Ovary (tissue), 9 donors: Measurements from ENCODE around the gene SIL1. TPM values are rescaled to one million over a fixed set of nuclear protein-coding genes. Genes with fewer than 3 reads are reported as not detected.

Experiments used
- DNase-seq, 5 donors: peaks; one replicate each; pipeline ENCODE4 v3.0.0-alpha.2; 2019 to 2020
- H3K27ac ChIP-seq, 2 donors: fragments of 200-600 bp; one replicate each; pipeline versions ENCODE4 v1.5.1 to v1.8.0; 2019 to 2022
- H3K27me3 ChIP-seq: fragments of 200-600 bp; one replicate; pipeline ENCODE4 v1.8.0; 2022
- H3K36me3 ChIP-seq: fragments of 200-600 bp; sonication (generic); one replicate; pipeline ENCODE4 v1.5.1; 2019
- H3K4me1 ChIP-seq: one replicate; pipeline ENCODE4 v1.8.1; 2013; ENCODE audit warnings: mild to moderate bottlenecking, moderate library complexity; ENCODE audit not compliant: insufficient read depth
- H3K4me3 ChIP-seq: fragments of 200-600 bp; sonication (generic); one replicate; pipeline ENCODE4 v1.5.1; 2017
- H3K9me3 ChIP-seq, 2 donors: fragments of 200-600 bp in 1 of 2; sonication (generic) in 1 of 2; one replicate each; pipeline versions ENCODE4 v1.5.1 to v1.8.1; 2013 to 2019; ENCODE audit warnings: mild to moderate bottlenecking in 1 of 2, moderate library complexity in 1 of 2
- CTCF ChIP-seq, 3 donors: fragments of 450-650 bp in 2 of 3; fragments of 200-600 bp in 1 of 3; IDR thresholded peaks; one replicate each; pipeline versions ENCODE4 v1.5.1 to v1.8.0; 2016 to 2022; ENCODE audit warnings: antibody characterized with exemption in 3 of 3, mild to moderate bottlenecking in 1 of 3
- EP300 ChIP-seq: sonication (generic); formaldehyde crosslinking; IDR thresholded peaks from one replicate; pipeline ENCODE4 v1.6.1; 2017; ENCODE audit warnings: antibody characterized with exemption
- POLR2A ChIP-seq: fragments of 450-650 bp; IDR thresholded peaks from one replicate; pipeline ENCODE4 v1.6.1; 2017; ENCODE audit warnings: antibody characterized with exemption, mild to moderate bottlenecking, moderate library complexity
- WGBS, 3 donors: extraction: QIAGEN DNeasy Blood & Tissue Kit in 1 of 3; methylation state at CpG; one replicate each; pipeline versions ENCODE4 v1.1.5 to v1.1.7; 2013 to 2017; 5-methylcytosine and 5-hydroxymethylcytosine counted together
- intact Hi-C, 4 donors: fragments of 100-400 bp; cut with DNase I; formaldehyde crosslinking; loops; one replicate each; pipeline versions ENCODE4 v1.11.0 to v1.15.1; 2022 to 2023
- polyA plus RNA-seq, 2 donors: library from polyadenylated mRNA; stranded (reverse); fragments of 200-250 nt in 1 of 2; fragments of 350-450 nt in 1 of 2; fragmentation: Illumina TruSeq in 1 of 2; extraction: RNeasy Lipid Tissue Mini Kit (QIAGEN cat#74804) in 1 of 2; gene quantifications; one replicate each; pipeline ENCODE4 v1.2.3, GENCODE V29; 2013 to 2014
- total RNA-seq, 7 donors: library from RNA; depleted of rRNA in 2 of 7; stranded (reverse); fragments of >200 nt in 2 of 7; fragmentation: NEBNext Ultra II Directional in 3 of 7; extraction: Animal tissue kit (Norgen Biotek cat#: 25700) in 3 of 7; gene quantifications; one replicate each; pipeline versions ENCODE4 v1.1.0 to v1.2.4, GENCODE V29; 2016 to 2023
- donor health status: DM: no; HTN: no; CAD: no; lungs with moderate emphysema.
- donor health status: DM: no; HTN: no; CAD: no.
- donor health status: Bipolar disorder and iron deficiency.
- donor health status: DM: yes; HTN: yes; CAD: no.
- donor health status: DM: no; HTN: no; CAD: no.
- donor health status: DM: yes; HTN: yes; CAD: no.

Gene SIL1
- total and polyA plus RNA-seq, 9 donors = 15.7 to 93.0 (median 34.9) TPM

- DNase-seq = no peak
- Histone ChIP-seq H3K4me1 (no peaks in the 10 kb centered on the region), H3K27me3 (no peaks in the 10 kb centered on the region), H3K27ac (no peak overlapping the region), H3K9me3 (no peaks in the 10 kb centered on the region), H3K4me3 (no peak overlapping the region), H3K36me3 (no peaks in the 10 kb centered on the region)
- no peak for TF ChIP-seq POLR2A
- no peak for TF ChIP-seq CTCF (IDR thresholded peaks at IDR 0.05)
- no peak for TF ChIP-seq EP300
- WGBS, 3 donors = 74 to 89% (median 86%) methylated on average over 3 of the region's 3 CpGs
- intact Hi-C loops = no loop called here
These were observed 217.0 kb downstream of the SIL1 start for GRCh38 chr5:138981131-138981530.

- no peaks in the 10 kb centered on the region for H3K4me1 ChIP-seq
- no peak for DNase-seq
- H3K27ac ChIP-seq = no peak overlapping the region
- H3K36me3 ChIP-seq = no peaks in the 10 kb centered on the region
- no peaks in the 10 kb centered on the region for H3K27me3 ChIP-seq
- intact Hi-C loops = no loop called here
- no peaks in the 10 kb centered on the region for H3K9me3 ChIP-seq
- no peak overlapping the region for H3K4me3 ChIP-seq
- no peak for TF ChIP-seq POLR2A
- no peak for TF ChIP-seq CTCF (IDR thresholded peaks at IDR 0.05)
- no peak for TF ChIP-seq EP300
These were observed 217.7 kb downstream of the SIL1 start for GRCh38 chr5:138980441-138980840.

- intact Hi-C loops = no loop called here
- TF ChIP-seq EP300 (no peak), CTCF (IDR thresholded peaks at IDR 0.05) (no peak), POLR2A (no peak)
- DNase-seq = no peak
- Histone ChIP-seq H3K4me3 (no peak overlapping the region), H3K27ac (no peak overlapping the region), H3K27me3 (no peaks in the 10 kb centered on the region), H3K4me1 (peaks cover 4% of the 10 kb centered on the region), H3K36me3 (no peaks in the 10 kb centered on the region), H3K9me3 (no peaks in the 10 kb centered on the region)
- WGBS, 3 donors = 91 to 93% (median 93%) methylated on average over 5 of the region's 5 CpGs
These were observed 218.4 kb downstream of the SIL1 start for GRCh38 chr5:138979684-138980280.

GRCh38 chr5:138978581-138978980 lies 219.6 kb downstream of the SIL1 start:
- DNase-seq = no peak
- intact Hi-C loops = no loop called here
- no peaks in the 10 kb centered on the region for H3K27me3 ChIP-seq
- H3K9me3 ChIP-seq = no peaks in the 10 kb centered on the region
- no peak overlapping the region for H3K27ac ChIP-seq
- H3K36me3 ChIP-seq = no peaks in the 10 kb centered on the region
- TF ChIP-seq POLR2A (no peak), EP300 (no peak), CTCF (IDR thresholded peaks at IDR 0.05) (no peak)
- H3K4me3 ChIP-seq = no peak overlapping the region
- WGBS, 3 donors = 76 to 88% (median 78%) methylated on average over 1 of the region's 1 CpG
- H3K4me1 ChIP-seq = peaks cover 10% of the 10 kb centered on the region
